GM12874 (cell line): ENCODE results near the gene NEDD9.

ENCODE experiments used
- TF ChIP-seq, protein P1 (sequence below): IDR thresholded peaks from 2 replicates; pipeline ENCODE4 v1.5.1; 2011; ENCODE audit warnings: low read depth, mild to moderate bottlenecking, control low read depth, low read length, moderate library complexity; ENCODE audit not compliant: insufficient read depth

NEDD9 gene

DNA sequence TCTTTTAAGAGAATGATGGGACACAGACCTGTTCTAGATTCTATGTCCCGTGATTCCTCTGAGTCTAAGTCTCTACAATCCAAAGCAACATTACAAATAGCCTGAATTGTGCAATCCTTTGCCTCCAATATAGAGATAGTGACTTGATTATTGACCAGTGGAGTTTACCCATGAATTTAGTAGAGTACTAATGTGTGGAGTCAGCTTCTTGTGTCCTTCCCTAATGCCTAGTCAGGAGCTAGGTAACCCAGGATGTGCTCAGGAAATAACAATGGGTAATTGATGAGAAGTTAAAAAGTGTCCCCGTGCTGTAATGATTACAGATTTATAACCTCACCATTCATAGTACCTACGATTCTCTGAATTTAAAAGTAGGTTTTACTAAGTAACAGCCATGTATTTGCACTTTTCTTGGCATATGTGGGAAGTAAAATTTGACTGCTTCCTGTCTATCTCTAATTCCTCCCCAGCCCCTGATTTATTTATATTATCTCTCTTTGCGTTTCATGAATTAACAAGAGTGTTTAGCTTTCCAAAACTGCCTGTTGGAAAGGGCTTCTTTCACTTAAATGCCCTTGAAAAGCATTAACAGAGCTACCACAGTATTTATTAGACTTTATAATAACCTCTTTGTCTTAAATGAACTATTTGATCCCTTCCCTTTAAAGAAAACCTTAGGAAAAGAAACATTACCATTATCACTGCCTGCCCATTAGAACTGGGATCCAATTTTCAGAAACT, 30.5 kb downstream of the NEDD9 start:
- TF ChIP-seq, protein P1, sequence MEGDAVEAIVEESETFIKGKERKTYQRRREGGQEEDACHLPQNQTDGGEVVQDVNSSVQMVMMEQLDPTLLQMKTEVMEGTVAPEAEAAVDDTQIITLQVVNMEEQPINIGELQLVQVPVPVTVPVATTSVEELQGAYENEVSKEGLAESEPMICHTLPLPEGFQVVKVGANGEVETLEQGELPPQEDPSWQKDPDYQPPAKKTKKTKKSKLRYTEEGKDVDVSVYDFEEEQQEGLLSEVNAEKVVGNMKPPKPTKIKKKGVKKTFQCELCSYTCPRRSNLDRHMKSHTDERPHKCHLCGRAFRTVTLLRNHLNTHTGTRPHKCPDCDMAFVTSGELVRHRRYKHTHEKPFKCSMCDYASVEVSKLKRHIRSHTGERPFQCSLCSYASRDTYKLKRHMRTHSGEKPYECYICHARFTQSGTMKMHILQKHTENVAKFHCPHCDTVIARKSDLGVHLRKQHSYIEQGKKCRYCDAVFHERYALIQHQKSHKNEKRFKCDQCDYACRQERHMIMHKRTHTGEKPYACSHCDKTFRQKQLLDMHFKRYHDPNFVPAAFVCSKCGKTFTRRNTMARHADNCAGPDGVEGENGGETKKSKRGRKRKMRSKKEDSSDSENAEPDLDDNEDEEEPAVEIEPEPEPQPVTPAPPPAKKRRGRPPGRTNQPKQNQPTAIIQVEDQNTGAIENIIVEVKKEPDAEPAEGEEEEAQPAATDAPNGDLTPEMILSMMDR, result no peak

GRCh38 chr6:11201015-11201414, 31.5 kb downstream of the NEDD9 start:
- TF ChIP-seq, protein P1, result no peak

DNA sequence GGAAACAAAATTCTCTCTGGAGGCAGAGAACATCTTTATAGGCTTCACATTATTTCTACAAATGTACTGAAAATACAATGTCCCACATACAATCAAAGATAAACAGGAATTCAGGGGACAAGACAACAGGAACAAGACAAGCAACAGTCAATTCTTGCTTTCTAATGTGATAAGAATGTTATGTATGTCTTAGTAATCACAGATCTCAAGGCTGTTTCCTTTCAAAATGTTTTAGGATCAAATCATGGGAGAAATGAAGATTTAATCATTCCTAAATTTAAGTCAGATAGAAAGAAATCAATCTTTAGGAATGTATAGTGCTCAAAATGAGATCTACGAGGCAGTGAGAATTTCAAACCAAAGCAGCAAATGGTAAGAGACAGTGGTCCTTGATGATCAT, 32.1 kb downstream of the NEDD9 start:
- TF ChIP-seq, protein P1, result no peak

- TF ChIP-seq, protein P1, result no peak
These were observed 33.5 kb downstream of the NEDD9 start for GRCh38 chr6:11198663-11199603.

DNA sequence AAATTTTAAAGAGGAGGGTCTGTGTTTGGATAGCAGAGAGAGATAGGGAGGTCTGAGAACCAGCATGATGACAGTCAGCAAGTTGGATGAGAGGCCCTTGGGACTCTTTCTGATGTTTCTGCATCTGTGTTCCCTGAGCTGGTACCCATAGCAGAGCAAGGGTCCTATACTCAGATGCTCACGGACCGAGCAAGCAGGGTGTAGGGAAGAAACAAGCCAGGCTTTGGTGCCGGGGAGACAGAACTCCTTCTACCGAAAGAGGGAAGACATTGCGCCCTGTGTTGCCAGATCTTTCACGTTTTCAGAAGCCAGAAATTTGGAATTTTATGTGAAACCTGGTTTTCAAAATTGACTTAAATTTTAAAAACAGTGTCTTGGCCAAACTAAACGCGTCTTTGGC, 34.6 kb downstream of the NEDD9 start:
- TF ChIP-seq, protein P1, result no peak

DNA sequence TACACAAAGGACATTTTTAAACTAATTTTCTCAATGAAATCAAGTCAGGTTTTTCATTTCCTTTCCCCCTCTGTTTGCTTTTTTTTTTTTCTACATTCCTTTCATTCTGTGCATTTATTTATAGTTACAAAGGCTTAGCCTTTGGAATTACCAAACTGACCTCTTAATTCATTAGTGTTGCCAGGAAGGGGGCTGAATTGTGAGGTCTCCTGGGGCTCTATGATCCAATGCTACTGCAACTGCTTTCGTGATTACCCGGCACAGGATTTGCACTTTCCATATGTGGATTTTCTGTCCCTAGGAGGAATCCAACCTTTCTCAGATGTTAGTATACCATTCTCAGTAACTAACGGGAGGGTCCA, 35.3 kb downstream of the NEDD9 start:
- TF ChIP-seq, protein P1, result no peak

- TF ChIP-seq, protein P1, result no peak
These were observed 35.8 kb downstream of the NEDD9 start for GRCh38 chr6:11196511-11197174.
